HG02981 (cell line): Measurements from ENCODE around the gene SLC6A18.

Source experiments
- ATAC-seq: cut with Tn5 transposase; IDR thresholded peaks from one replicate; pipeline ENCODE4 v1.9.1; 2021; ENCODE audit warnings: mild to moderate bottlenecking, moderate library complexity; ENCODE audit not compliant: unreplicated experiment

The SLC6A18 gene, protein sequence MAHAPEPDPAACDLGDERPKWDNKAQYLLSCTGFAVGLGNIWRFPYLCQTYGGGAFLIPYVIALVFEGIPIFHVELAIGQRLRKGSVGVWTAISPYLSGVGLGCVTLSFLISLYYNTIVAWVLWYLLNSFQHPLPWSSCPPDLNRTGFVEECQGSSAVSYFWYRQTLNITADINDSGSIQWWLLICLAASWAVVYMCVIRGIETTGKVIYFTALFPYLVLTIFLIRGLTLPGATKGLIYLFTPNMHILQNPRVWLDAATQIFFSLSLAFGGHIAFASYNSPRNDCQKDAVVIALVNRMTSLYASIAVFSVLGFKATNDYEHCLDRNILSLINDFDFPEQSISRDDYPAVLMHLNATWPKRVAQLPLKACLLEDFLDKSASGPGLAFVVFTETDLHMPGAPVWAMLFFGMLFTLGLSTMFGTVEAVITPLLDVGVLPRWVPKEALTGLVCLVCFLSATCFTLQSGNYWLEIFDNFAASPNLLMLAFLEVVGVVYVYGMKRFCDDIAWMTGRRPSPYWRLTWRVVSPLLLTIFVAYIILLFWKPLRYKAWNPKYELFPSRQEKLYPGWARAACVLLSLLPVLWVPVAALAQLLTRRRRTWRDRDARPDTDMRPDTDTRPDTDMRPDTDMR

DNA sequence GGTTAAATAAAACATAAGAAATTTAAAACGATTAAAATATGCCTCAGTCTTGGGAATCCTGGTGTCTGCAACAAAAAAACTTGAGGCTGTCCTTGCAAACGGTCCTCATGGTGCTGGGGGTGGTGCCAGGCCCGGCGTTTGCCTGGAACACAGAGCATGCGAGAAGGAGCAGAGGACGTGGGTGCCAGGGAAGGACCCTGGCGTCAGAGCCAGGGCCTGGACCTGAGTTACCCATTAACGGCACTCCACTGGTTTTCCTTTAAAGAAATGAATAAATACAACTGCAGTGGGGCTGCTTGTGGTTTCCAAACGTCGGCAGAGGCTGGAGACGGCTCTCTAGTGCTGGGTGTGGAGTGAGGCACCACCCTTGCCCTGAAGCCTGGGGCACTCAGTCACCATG, at the start of gene SLC6A18:
TSS of gene SLC6A18 (plus strand) at position 301 of the 400 bp plus-strand sequence. CDS start at position 398, 97 bp downstream.
- no peak for ATAC-seq

- no peak for ATAC-seq
Measured at GRCh38 chr5:1175801-1176472, 49.2 kb upstream of the SLC6A18 start.

DNA sequence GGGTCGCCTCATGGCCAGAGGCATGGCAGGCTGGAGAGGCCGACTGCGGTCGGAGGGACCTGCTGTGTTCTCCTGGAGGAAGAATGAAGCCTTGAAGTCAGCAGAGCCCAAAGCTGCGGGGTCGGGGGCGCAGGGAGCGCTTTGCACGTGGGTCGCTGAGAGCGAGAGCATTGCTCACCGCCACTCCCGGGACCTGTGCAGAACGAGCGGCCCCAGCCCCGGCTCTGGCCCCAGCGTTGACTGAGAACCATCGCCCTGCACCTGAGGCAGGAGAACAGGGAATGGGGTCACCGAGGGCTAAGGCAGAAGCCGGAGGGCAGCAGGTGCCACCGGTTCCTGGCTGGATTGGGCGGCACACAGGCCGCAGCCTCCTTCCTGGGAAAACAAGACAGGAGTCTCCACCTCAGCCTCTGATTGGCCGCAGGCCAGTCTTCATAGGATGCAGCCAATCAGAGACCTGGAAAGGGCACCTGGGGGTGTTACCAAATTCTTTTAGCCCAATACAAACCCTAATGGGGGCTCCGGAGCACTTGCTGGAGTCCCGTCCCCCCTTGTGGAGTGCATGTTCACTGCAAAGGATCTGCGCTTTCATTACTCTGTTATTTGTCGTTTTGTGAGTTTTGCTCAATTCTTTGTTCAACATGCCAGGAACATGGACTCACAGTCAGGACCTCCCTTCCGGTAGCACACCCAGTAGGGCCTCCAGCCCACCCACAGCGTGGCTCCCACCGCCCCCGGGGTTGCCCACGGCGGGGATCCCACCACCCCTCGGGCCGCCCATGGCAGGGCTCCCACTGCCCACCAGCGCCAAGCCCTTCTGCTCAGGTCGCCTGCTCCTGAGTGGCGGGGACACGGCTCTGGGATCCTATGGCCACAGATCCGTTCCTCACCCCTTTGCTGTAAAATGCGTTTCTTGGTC, 48.4 kb upstream of the SLC6A18 start:
- ATAC-seq: no peak

GRCh38 chr5:1177826-1178528, 47.2 kb upstream of the SLC6A18 start:
- ATAC-seq: no peak

GRCh38 chr5:1178529-1179382, 46.4 kb upstream of the SLC6A18 start:
- no peak for ATAC-seq

DNA sequence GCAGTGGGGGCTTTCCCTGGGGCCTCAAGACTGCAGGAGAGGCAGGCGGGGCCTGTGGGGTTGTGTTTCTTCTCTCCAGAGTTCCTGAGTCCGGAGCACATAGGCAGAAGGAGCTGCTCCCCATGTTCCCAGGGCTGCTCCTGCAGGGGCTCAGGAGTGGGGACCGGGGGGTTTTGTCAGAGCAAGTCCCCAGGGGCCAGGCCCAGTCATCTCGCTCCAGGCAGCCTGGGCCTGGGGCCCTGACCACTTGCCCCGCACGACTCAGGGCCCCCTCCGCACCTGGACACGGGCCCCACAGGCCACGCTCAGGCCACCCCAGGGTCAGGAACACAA, 45.8 kb upstream of the SLC6A18 start:
- ATAC-seq: no peak

GRCh38 chr5:1180096-1180495, 45.1 kb upstream of the SLC6A18 start:
- no peak for ATAC-seq

DNA sequence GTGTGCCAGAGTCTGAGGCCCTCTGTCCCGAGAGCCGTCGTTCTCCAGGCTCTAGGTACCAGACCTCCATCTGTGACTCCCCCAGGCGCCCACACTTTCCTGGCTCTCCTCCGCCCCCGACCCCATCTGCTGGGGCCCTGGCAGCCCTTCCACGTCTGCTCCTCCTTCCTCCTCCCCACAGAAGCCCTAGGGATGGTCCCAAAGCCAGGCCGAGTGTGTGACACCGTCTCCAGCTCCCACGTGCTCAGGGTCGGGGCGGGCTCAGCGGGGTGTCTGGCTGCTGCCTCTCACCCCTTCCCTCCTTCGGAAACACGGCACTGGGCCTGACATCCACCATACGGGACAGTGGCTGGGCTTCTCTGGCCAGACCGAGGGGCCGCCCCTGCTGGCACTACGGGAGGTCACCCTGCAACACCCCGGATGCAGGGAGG, 44.3 kb upstream of the SLC6A18 start:
- no peak for ATAC-seq

- ATAC-seq: no peak
Measured at GRCh38 chr5:1181451-1182359, 43.5 kb upstream of the SLC6A18 start.

DNA sequence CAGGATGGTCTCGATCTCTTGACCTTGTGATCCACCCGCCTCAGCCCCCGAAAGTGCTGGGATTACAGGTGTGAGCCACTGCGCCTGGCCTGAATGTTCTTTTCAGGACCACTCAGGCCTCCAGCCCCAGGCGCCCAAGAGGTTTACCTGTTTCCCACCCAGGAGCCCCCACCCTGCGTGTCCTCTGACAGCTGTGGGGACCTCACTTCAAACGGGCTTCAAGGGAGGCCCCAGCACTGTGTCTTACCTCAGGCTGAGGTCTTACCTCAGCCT, 42.9 kb upstream of the SLC6A18 start:
- no peak for ATAC-seq

DNA sequence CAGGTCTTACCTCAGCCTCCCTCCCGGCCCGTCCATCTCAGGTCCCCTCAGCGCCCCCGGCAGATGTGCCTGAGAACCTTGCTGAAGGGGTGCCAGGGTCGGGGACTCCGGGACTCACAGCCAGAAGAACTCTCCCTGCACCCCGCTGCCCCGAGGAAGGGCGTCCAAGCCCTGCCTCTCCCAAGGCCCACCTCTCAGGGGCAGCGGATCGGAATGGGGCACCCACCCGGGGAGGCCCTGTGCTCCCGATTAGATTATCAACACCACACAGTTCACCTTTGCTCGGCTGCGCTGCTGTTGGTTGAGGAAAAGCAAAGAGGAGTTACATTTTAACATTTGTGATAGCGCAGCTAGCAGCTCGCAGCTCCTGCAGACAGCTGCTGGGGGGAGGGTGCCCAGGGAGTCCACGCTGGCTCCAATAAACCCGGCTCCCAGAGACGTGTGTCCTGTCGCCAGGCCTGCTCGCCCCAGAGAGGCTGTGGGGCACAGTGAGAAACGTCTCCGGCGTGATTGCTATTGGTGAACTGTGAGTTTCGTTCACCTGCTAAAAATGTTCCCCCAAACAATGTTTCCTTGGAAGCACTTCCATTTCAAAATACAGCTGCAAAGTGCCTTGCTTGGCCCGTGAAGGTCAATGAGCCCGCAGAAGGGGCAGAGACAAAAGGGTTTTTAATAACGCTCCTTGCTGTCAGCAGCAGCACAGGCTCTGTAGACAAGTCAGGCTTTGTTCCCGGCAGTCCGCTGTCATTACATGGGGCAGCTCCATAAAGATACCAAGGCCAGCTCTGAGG, 42.4 kb upstream of the SLC6A18 start:
- no peak for ATAC-seq

- no peak for ATAC-seq
Measured at GRCh38 chr5:1183424-1184162, 41.6 kb upstream of the SLC6A18 start.

DNA sequence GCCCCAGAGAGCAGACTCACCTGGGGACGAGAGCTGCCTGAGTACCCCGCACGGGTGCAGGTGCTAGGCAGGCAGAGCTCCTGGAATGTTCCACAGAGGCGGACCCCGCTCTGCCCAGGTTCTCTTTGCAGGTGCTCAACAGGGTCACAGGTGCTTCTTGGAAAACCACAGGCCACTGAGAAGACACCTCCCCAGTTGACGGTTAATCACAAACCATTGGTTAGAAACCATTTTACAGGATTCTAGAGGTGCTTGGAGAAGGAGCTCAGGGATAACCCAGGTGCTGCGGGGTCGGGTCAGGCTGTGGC, 41.1 kb upstream of the SLC6A18 start:
- no peak for ATAC-seq

GRCh38 chr5:1184481-1184880, 40.7 kb upstream of the SLC6A18 start:
- ATAC-seq: no peak

DNA sequence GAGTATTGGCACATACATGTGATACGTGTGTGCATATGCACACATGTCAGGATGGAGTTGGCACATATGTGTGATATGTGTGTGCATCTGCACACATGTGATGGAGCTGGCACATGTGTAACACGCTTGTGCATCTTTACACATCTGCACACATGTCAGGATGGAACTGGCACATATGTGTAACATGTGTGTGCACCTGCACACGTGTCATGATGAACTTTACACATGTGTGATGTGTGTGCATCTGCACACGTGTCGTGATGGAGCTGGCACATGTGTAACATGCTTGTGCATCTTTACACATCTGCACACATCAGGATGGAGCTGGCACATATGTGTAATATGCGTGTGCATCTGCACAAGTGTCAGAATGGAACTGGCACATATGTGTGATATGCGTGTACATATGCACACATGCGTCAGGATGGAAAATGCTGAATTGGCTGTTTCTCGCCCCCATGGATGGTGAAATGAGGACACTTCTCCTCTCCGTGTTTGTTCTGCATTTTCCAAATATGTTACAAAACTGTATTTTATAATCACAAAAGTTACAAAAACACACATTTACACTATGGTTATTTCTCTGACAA, 40.0 kb upstream of the SLC6A18 start:
- ATAC-seq: no peak

GRCh38 chr5:1185629-1186350, 39.4 kb upstream of the SLC6A18 start:
- no peak for ATAC-seq
